HCT116 (cell line): Measurements from ENCODE around the gene MIEF1. TPM values are rescaled to one million over a fixed set of nuclear protein-coding genes. Genes with fewer than 3 reads are reported as not detected.

ENCODE experiments used
- ATAC-seq: fragments of 200-7000 bp; cut with Tn5 transposase; 2 replicates; pipeline ENCODE4 v1.9.1; 2020; ENCODE audit warnings: mild to moderate bottlenecking, moderate library complexity
- BruUV-seq: library from RNA; stranded (reverse); fragments of 400-500 nt; replicated peaks from 2 replicates; lab custom pipeline; 2021; lab: Mats Ljungman, UMichigan
- CTCF ChIA-PET: fragments of 300-600 bp; sonication (Branson Sonifier 250); formaldehyde crosslinking; loops from one replicate; lab custom pipeline; 2021; ENCODE audit warnings: antibody characterized with exemption; lab: Charles Lee
- POLR2A ChIA-PET: fragments of 300-600, 350-600 bp; sonication (Branson Sonifier 250); formaldehyde crosslinking; loops from one replicate; lab custom pipeline; 2021; ENCODE audit warnings: antibody characterized with exemption; lab: Charles Lee
- RAD21 ChIA-PET, 2 experiments: fragments of 300-600 bp; sonication (Branson Sonifier 250); formaldehyde crosslinking; loops; one replicate each; lab custom pipeline; 2023; ENCODE audit warnings: low total read pairs in 2 of 2; ENCODE audit not compliant: uncharacterized antibody in 2 of 2, unreplicated experiment in 2 of 2, low non-redundant PET in 1 of 2; lab: Charles Lee
- DNase-seq: peaks from one replicate; pipeline ENCODE4 v3.0.0-alpha.2; 2010; ENCODE audit warnings: low read depth, low spot score
- H2AFZ ChIP-seq: fragments of 200-600 bp; shearing (Covaris generic), sonication (generic); 2 replicates; pipeline ENCODE4 v1.6.1; 2017; ENCODE audit warnings: low read depth, mixed run types, mixed read lengths, antibody characterized with exemption, low read length; ENCODE audit not compliant: poor library complexity, severe bottlenecking
- H3K27ac ChIP-seq: 2 replicates; pipeline ENCODE4 v1.5.1; 2012; ENCODE audit warnings: low read depth, low read length
- H3K27me3 ChIP-seq: fragments of 200-600 bp; sonication (generic); 2 replicates; pipeline ENCODE4 v1.6.1; 2016; ENCODE audit warnings: mixed run types, low read length, mixed read lengths; ENCODE audit not compliant: insufficient read depth
- H3K36me3 ChIP-seq, 2 experiments: fragments of 200-500 bp in 1 of 2; fragments of 200-600 bp in 1 of 2; sonication (Bioruptor generic) in 1 of 2; sonication (generic) in 1 of 2; 2 replicates each; pipeline versions ENCODE4 v1.5.1 to v1.6.1; 2014 to 2016; ENCODE audit warnings: low read length in 2 of 2, inconsistent platforms in 1 of 2, mixed read lengths in 1 of 2, mixed run types in 1 of 2; ENCODE audit not compliant: insufficient read depth in 2 of 2, control insufficient read depth in 1 of 2
- H3K4me1 ChIP-seq, 2 experiments: fragments of 200-600 bp in 1 of 2; sonication (generic) in 1 of 2; 2 replicates each; pipeline versions ENCODE4 v1.5.1 to v1.6.1; 2012 to 2017; ENCODE audit warnings: low read length in 2 of 2, inconsistent platforms in 1 of 2, mild to moderate bottlenecking in 1 of 2, mixed read lengths in 1 of 2, mixed run types in 1 of 2, moderate library complexity in 1 of 2; ENCODE audit not compliant: insufficient read depth in 2 of 2, control insufficient read depth in 1 of 2
- H3K4me2 ChIP-seq: fragments of 200-600 bp; sonication (generic); 2 replicates; pipeline ENCODE4 v1.6.1; 2017; ENCODE audit warnings: mixed run types, low read length, mixed read lengths
- H3K4me3 ChIP-seq, 2 experiments: fragments of 200-600 bp in 1 of 2; sonication (generic) in 1 of 2; replicated peaks in 1 of 2; 2 replicates each; pipeline ENCODE4 v1.5.1; 2011 to 2016; ENCODE audit warnings: low read length in 2 of 2, control low read depth in 1 of 2, low read depth in 1 of 2, mild to moderate bottlenecking in 1 of 2, mixed read lengths in 1 of 2, mixed run types in 1 of 2
- H3K79me2 ChIP-seq: fragments of 200-600 bp; sonication (generic); 2 replicates; pipeline ENCODE4 v1.6.1; 2017; ENCODE audit warnings: mild to moderate bottlenecking, mixed run types, low read length, moderate library complexity, mixed read lengths; ENCODE audit not compliant: insufficient read depth
- H3K9ac ChIP-seq: fragments of 200-600 bp; sonication (generic); 2 replicates; pipeline ENCODE4 v1.6.1; 2016; ENCODE audit warnings: low read length, mixed read lengths
- H3K9me2 ChIP-seq: fragments of 200-600 bp; sonication (generic), shearing (Covaris generic); 2 replicates; pipeline ENCODE4 v1.6.1; 2017; ENCODE audit warnings: mixed run types, mild to moderate bottlenecking, moderate library complexity; ENCODE audit not compliant: insufficient read depth
- H3K9me3 ChIP-seq, 2 experiments: fragments of 200-500 bp in 1 of 2; fragments of 200-600 bp in 1 of 2; sonication (Bioruptor generic) in 1 of 2; sonication (generic) in 1 of 2; 2 replicates each; pipeline ENCODE4 v1.6.1; 2014 to 2017; ENCODE audit warnings: low read length in 2 of 2, mixed read lengths in 2 of 2, inconsistent platforms in 1 of 2, low read depth in 1 of 2, mild to moderate bottlenecking in 1 of 2, mixed run types in 1 of 2, moderate library complexity in 1 of 2; ENCODE audit not compliant: control insufficient read depth in 1 of 2, insufficient read depth in 1 of 2
- H4K20me1 ChIP-seq: fragments of 200-600 bp; sonication (generic), shearing (Covaris generic); 2 replicates; pipeline ENCODE4 v1.6.1; 2017; ENCODE audit warnings: mixed run types, mild to moderate bottlenecking, moderate library complexity; ENCODE audit not compliant: insufficient read depth
- CEBPB ChIP-seq: IDR thresholded peaks from 2 replicates; pipeline ENCODE4 v1.6.1; 2012; ENCODE audit warnings: low read depth
- EZH2phosphoT487 ChIP-seq: fragments of 200-600 bp; IDR thresholded peaks from 2 replicates; pipeline ENCODE4 v1.6.1; 2018; ENCODE audit warnings: antibody characterized with exemption, borderline replicate concordance
- POLR2AphosphoS5 ChIP-seq: IDR thresholded peaks from 2 replicates; pipeline ENCODE4 v1.6.1; 2011; ENCODE audit warnings: mild to moderate bottlenecking, low read depth, low read length, moderate library complexity
- RAD21 ChIP-seq: IDR thresholded peaks from 2 replicates; pipeline ENCODE4 v1.6.1; 2012; ENCODE audit warnings: low read depth, mild to moderate bottlenecking
- REST ChIP-seq: IDR thresholded peaks from 2 replicates; pipeline ENCODE4 v1.6.1; 2012; ENCODE audit warnings: low read depth
- SIN3A ChIP-seq: IDR thresholded peaks from 2 replicates; pipeline ENCODE4 v1.6.1; 2012; ENCODE audit warnings: low read depth
- SP1 ChIP-seq: IDR thresholded peaks from 2 replicates; pipeline ENCODE4 v1.6.1; 2012; ENCODE audit warnings: low read depth
- YY1 ChIP-seq: IDR thresholded peaks from 2 replicates; pipeline ENCODE4 v1.6.1; 2011; ENCODE audit warnings: low read length, low read depth, moderate library complexity, mild to moderate bottlenecking; ENCODE audit not compliant: insufficient replicate concordance; ENCODE audit errors: extremely low read depth
- ZBTB33 ChIP-seq: IDR thresholded peaks from 2 replicates; pipeline ENCODE4 v1.6.1; 2011; ENCODE audit warnings: mild to moderate bottlenecking, low read length, moderate library complexity; ENCODE audit not compliant: insufficient replicate concordance; ENCODE audit errors: extremely low read depth
- ZFX ChIP-seq: fragments of 450-650 bp; IDR thresholded peaks from 2 replicates; pipeline ENCODE4 v1.6.1; 2017
- ZNF274 ChIP-seq: fragments of 200-500 bp; sonication (Bioruptor generic); IDR thresholded peaks from 2 replicates; pipeline ENCODE4 v1.6.1; 2014; ENCODE audit warnings: mild to moderate bottlenecking, low read depth, low read length, inconsistent platforms
- intact Hi-C: fragments of 100-400 bp; cut with micrococcal nuclease; formaldehyde crosslinking; loops from 2 replicates; pipeline ENCODE4 v1.10.0; 2022
- total RNA-seq: library from RNA; stranded (reverse); gene quantifications from one replicate; pipeline ENCODE4 v1.2.1, GENCODE V29; 2021; ENCODE audit not compliant: unreplicated experiment

MIEF1 gene
- total RNA-seq, 1 experiment from 2014 or later = 42.8 TPM

GRCh38 chr22:39547587-39547947 lies 45.5 kb downstream of the MIEF1 start:
- no TSS peak for BruUV-seq
- POLR2A ChIA-PET = no interaction called here
- no peak for ATAC-seq
- Histone ChIP-seq H3K4me1 (peaks cover 3 to 8% of the 10 kb centered on the region in 2 experiments; a peak in 2 of 4 replicates), H3K4me3 (no peak overlapping the region), H3K79me2 (no peaks in the 10 kb centered on the region), H2AFZ (no peak overlapping the region), H3K9ac (no peak overlapping the region), H3K9me3 (no peaks in the 10 kb centered on the region), H3K27me3 (peaks cover 21% of the 10 kb centered on the region; the same call in 1 of the 2 replicates), H4K20me1 (no peaks in the 10 kb centered on the region), H3K27ac (no peak overlapping the region), H3K9me2 (no peaks in the 10 kb centered on the region), H3K4me2 (no peak overlapping the region), H3K36me3 (no peaks in the 10 kb centered on the region)
- RAD21 ChIA-PET = no interaction called here
- DNase-seq = no peak
- CTCF ChIA-PET = interaction anchor here (0.9 to 1.0 kb wide), 2 partner anchors 9 to 12 kb away, joined by 3 read pairs; no protein-coding TSS in a partner anchor
- intact Hi-C loops = no loop called here
- TF ChIP-seq ZNF274 (no peak), ZBTB33 (no peak), REST (no peak), YY1 (no peak), SP1 (no peak), SIN3A (no peak), POLR2AphosphoS5 (no peak), ZFX (no peak), EZH2phosphoT487 (no peak), RAD21 (no peak), CEBPB (no peak)
